Body of pancreas (tissue), 4 donors: Measurements from ENCODE around the gene GALNTL6. TPM values are rescaled to one million over a fixed set of nuclear protein-coding genes. Genes with fewer than 3 reads are reported as not detected.

Experiments
- ATAC-seq: fragments of 150-250 bp; one replicate; pipeline ENCODE4 v1.9.1; 2016
- DNase-seq, 4 donors: peaks; one replicate each; pipeline ENCODE4 v3.0.0-alpha.2; 2019
- H3K27ac ChIP-seq, 4 donors: fragments of 200-600 bp; sonication (generic); 1 replicate in 3 of 4; 2 replicates in 1 of 4; pipeline versions ENCODE4 v1.5.1 to v1.6.1; 2016 to 2019; ENCODE audit warnings: mild to moderate bottlenecking in 1 of 4, mixed read lengths in 1 of 4, moderate library complexity in 1 of 4
- H3K27me3 ChIP-seq, 2 donors: fragments of 200-600 bp; sonication (generic); one replicate each; pipeline ENCODE4 v1.6.0; 2016; ENCODE audit warnings: mild to moderate bottlenecking in 1 of 2
- H3K36me3 ChIP-seq, 2 donors: fragments of 200-600 bp; sonication (generic); replicated peaks in 1 of 2; 2 replicates each; pipeline ENCODE4 v1.5.1; 2016; ENCODE audit warnings: low read depth in 2 of 2; ENCODE audit not compliant: insufficient read depth in 1 of 2
- H3K4me1 ChIP-seq: fragments of 200-600 bp; sonication (generic); one replicate; pipeline ENCODE4 v1.6.0; 2016
- H3K4me3 ChIP-seq, 2 donors: fragments of 200-600 bp; sonication (generic); 1 replicate in 1 of 2; 2 replicates in 1 of 2; pipeline ENCODE4 v1.5.1; 2016 to 2019
- H3K9me3 ChIP-seq, 3 donors: fragments of 200-600 bp; sonication (generic); 1 replicate in 2 of 3; 2 replicates in 1 of 3; pipeline ENCODE4 v1.5.1; 2016
- POLR2A ChIP-seq, 3 donors: fragments of 450-650 bp; IDR thresholded peaks; one replicate each; pipeline ENCODE4 v1.6.1; 2016; ENCODE audit warnings: antibody characterized with exemption in 3 of 3, mild to moderate bottlenecking in 2 of 3
- WGBS, 2 donors: methylation state at CpG; one replicate each; pipeline ENCODE4 v1.1.5; 2017; 5-methylcytosine and 5-hydroxymethylcytosine counted together
- intact Hi-C: fragments of 100-400 bp; cut with DNase I; formaldehyde crosslinking; loops from one replicate; pipeline ENCODE4 v1.15.1; 2023
- total RNA-seq, 2 donors: library from RNA; depleted of rRNA; stranded (reverse); fragments of >200 nt; gene quantifications; one replicate each; pipeline ENCODE4 v1.1.0, GENCODE V29; 2016
- TF ChIP-seq, protein P1 (sequence below), 7 experiments: fragments of 450-650 bp in 4 of 7; fragments of 200-600 bp in 3 of 7; sonication (generic) in 3 of 7; IDR thresholded peaks; one replicate each; pipeline ENCODE4 v1.5.1; 2016 to 2019; ENCODE audit warnings: antibody characterized with exemption in 7 of 7

Gene GALNTL6
- total RNA-seq, 2 donors from 2014 or later = 0.26 TPM; not detected in 1

DNA sequence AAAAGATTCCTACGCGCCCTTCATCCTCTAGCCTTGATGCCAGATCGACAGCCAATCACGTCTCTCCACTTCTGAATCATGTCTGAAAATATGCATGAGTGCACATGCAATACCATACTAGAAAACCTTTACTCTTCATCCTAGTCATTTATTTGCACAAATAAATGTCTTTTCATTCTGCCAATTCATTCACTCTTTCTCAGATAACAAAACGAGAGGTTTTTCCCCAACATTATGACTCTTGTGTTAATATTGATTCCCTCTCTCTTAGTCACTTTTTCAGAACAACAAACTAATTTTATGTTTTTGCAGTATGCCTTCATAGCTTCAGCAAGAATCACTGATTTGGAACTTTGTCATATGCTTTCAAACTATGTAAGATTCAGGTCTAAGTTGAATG lies 806.0 kb downstream of the GALNTL6 start:
- 68 to 75% methylated on average over 5 of the region's 5 CpGs for WGBS, 2 donors

DNA sequence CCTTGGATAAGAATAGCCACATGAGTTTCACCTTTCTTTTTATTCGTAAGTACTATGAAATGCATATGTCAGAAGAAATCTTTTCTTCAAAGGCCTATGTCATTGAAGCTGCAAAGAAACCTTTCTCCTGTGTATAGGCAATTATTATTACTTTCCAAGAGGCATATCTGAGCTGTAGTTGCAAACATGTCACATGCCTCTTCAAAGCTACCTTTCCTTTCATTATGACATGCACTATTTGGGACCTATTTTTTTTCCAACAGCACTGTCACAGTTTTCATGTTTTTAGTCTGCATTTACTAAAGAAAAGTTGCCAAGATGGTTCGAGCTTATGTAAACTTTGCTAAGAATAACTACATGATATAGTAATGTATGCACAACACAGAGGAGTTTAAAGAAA lies 806.6 kb downstream of the GALNTL6 start:
- no peaks in the 10 kb centered on the region for H3K27me3 ChIP-seq
- no peak for DNase-seq
- no peaks in the 10 kb centered on the region for H3K36me3 ChIP-seq
- H3K9me3 ChIP-seq = no peaks in the 10 kb centered on the region
- H3K27ac ChIP-seq = no peak overlapping the region
- H3K4me3 ChIP-seq = no peak overlapping the region
- TF ChIP-seq, protein P1, sequence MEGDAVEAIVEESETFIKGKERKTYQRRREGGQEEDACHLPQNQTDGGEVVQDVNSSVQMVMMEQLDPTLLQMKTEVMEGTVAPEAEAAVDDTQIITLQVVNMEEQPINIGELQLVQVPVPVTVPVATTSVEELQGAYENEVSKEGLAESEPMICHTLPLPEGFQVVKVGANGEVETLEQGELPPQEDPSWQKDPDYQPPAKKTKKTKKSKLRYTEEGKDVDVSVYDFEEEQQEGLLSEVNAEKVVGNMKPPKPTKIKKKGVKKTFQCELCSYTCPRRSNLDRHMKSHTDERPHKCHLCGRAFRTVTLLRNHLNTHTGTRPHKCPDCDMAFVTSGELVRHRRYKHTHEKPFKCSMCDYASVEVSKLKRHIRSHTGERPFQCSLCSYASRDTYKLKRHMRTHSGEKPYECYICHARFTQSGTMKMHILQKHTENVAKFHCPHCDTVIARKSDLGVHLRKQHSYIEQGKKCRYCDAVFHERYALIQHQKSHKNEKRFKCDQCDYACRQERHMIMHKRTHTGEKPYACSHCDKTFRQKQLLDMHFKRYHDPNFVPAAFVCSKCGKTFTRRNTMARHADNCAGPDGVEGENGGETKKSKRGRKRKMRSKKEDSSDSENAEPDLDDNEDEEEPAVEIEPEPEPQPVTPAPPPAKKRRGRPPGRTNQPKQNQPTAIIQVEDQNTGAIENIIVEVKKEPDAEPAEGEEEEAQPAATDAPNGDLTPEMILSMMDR (IDR thresholded peaks at IDR 0.05) = no peak
- no peak for TF ChIP-seq POLR2A (IDR thresholded peaks at IDR 0.05)
- WGBS, 2 donors = 43 to 52% methylated on average over 2 of the region's 2 CpGs
- intact Hi-C loops = no loop called here
- ATAC-seq = no peak
- no peaks in the 10 kb centered on the region for H3K4me1 ChIP-seq

More for the DNA sequence above, 806.0 kb downstream of the GALNTL6 start:
- Histone ChIP-seq H3K36me3 (no peaks in the 10 kb centered on the region), H3K27me3 (no peaks in the 10 kb centered on the region), H3K4me1 (no peaks in the 10 kb centered on the region), H3K4me3 (no peak overlapping the region), H3K27ac (no peak overlapping the region), H3K9me3 (no peaks in the 10 kb centered on the region)
- TF ChIP-seq, protein P1 (IDR thresholded peaks at IDR 0.05) = no peak
- TF ChIP-seq POLR2A (IDR thresholded peaks at IDR 0.05) = no peak
- DNase-seq (no peak), ATAC-seq (no peak)
- intact Hi-C loops = no loop called here

DNA sequence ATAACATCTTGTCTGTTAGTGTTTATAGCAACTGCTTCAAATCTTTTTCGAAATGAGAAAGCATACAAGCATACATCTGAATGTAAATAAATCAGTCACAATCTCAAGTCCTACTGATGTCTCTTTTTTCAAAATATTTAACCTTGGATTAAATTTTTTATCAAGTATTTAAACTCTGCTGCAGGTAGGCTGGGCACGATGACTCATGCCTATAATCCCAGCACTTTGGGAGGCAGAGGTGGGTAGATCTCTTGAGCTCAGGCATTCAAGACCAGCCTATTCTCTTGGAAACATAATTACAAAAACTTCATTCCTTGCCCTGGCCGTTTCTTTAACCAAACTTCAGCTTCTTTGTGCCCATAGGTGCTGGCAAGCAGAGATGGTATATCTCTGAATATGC lies 815.1 kb downstream of the GALNTL6 start:
- 39 to 55% methylated on average over 3 of the region's 3 CpGs for WGBS, 2 donors
- ATAC-seq = no peak
- no peak for DNase-seq
- TF ChIP-seq, protein P1 (IDR thresholded peaks at IDR 0.05) = no peak
- TF ChIP-seq POLR2A (IDR thresholded peaks at IDR 0.05) = no peak
- no peak overlapping the region for H3K4me3 ChIP-seq
- intact Hi-C loops = no loop called here
- H3K27ac ChIP-seq = no peak overlapping the region
- no peaks in the 10 kb centered on the region for H3K4me1 ChIP-seq
- H3K36me3 ChIP-seq = no peaks in the 10 kb centered on the region
- no peaks in the 10 kb centered on the region for H3K27me3 ChIP-seq
- H3K9me3 ChIP-seq = no peaks in the 10 kb centered on the region

DNA sequence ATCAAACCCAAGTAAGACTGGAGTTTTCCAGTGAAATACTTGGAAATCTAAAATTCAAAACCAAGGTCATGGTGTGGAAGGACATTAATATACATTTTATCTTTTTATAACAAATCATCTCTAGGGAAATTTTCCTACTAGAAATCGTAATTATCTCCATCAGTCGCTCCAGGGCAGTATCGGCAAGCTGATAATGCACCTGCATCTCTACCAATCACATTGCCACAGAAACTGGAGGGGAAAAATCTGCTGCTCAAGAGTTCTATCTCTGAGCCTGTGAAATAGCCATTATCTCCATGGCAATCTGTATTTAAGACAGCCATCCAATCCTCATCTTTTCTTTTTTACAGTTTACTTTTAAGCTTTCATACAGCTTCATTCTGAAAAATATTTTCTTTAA lies 817.1 kb downstream of the GALNTL6 start:
- WGBS, 2 donors = 64 to 69% methylated on average over 3 of the region's 3 CpGs
- DNase-seq = no peak
- Histone ChIP-seq H3K9me3 (no peaks in the 10 kb centered on the region), H3K27me3 (no peaks in the 10 kb centered on the region), H3K36me3 (no peaks in the 10 kb centered on the region), H3K4me3 (no peak overlapping the region), H3K4me1 (no peaks in the 10 kb centered on the region), H3K27ac (no peak overlapping the region)
- intact Hi-C loops = no loop called here
- ATAC-seq = no peak
- TF ChIP-seq, protein P1 (IDR thresholded peaks at IDR 0.05) = no peak
- TF ChIP-seq POLR2A (IDR thresholded peaks at IDR 0.05) = no peak

DNA sequence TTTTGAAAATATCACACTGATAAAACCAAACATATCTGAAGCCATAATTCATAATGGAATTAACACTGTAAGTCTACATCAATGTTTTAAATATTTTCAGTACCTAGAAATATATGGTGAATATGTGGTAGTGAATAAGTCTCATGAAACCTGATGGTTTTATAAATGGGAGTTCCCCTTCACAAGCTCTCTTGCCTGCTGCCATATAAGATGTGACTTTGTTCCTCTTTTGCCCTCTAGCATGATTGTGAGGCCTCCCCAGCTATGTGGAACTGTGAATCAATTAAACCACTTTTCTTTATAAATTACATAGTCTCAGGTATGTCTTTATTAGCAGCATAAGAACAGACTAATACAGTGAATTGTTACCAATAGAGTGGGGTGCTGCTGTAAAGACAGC lies 818.6 kb downstream of the GALNTL6 start:
- no peak overlapping the region for H3K27ac ChIP-seq
- H3K36me3 ChIP-seq = no peaks in the 10 kb centered on the region
- ATAC-seq = no peak
- H3K27me3 ChIP-seq = no peaks in the 10 kb centered on the region
- intact Hi-C loops = no loop called here
- no peak for DNase-seq
- H3K9me3 ChIP-seq = no peaks in the 10 kb centered on the region
- TF ChIP-seq POLR2A (IDR thresholded peaks at IDR 0.05) = no peak
- TF ChIP-seq, protein P1 (IDR thresholded peaks at IDR 0.05) = no peak
- H3K4me3 ChIP-seq = no peak overlapping the region
- H3K4me1 ChIP-seq = no peaks in the 10 kb centered on the region
